ENCODE measurements around the gene C9orf152. TPM values are rescaled to one million over a fixed set of nuclear protein-coding genes. Genes with fewer than 3 reads are reported as not detected.

Gene C9orf152
- total and polyA plus RNA-seq, 4 donors = 0.08 to 0.29 (median 0.20) TPM; not detected in 1

GRCh38 chr9:110191615-110192014, 16.3 kb downstream of the C9orf152 start:
- WGBS = 63% methylated on average over 2 of the region's 2 CpGs
- no peak for TF ChIP-seq REST (IDR thresholded peaks at IDR 0.05)
- TF ChIP-seq ZBTB33 (IDR thresholded peaks at IDR 0.05) = no peak
- TF ChIP-seq HNF4A (conservative IDR thresholded peaks at IDR 0.05) = no peak
- TF ChIP-seq TAF1 (conservative IDR thresholded peaks at IDR 0.05) = no peak
- no peak for TF ChIP-seq SP1 (IDR thresholded peaks at IDR 0.05)
- no peak for TF ChIP-seq CTCF (IDR thresholded peaks at IDR 0.05; ENCODE audit: low read depth, low read length, missing input control)
- TF ChIP-seq MAX (IDR thresholded peaks at IDR 0.05) = no peak
- TF ChIP-seq NR2F2 (IDR thresholded peaks at IDR 0.05) = no peak
- TF ChIP-seq FOXA2 (IDR thresholded peaks at IDR 0.05) = no peak
- TF ChIP-seq RXRA (IDR thresholded peaks at IDR 0.05) = no peak
- Histone ChIP-seq H3K4me3 (ENCODE audit: low read depth in 1 of 3, low read length in 3 of 3) (no peak overlapping the region), H3K27me3 (ENCODE audit: control insufficient read depth in 4 of 4, insufficient read depth in 4 of 4, low read length in 3 of 4) (no peaks in the 10 kb centered on the region), H3K9me3 (ENCODE audit: control insufficient read depth in 4 of 4, low read length in 3 of 4) (no peaks in the 10 kb centered on the region), H3K4me1 (ENCODE audit: control insufficient read depth in 4 of 4, insufficient read depth in 4 of 4, low read length in 3 of 4) (peaks cover 8 to 19% (median 13%) of the 10 kb centered on the region in 4 donors), H3K36me3 (ENCODE audit: control insufficient read depth in 4 of 4, insufficient read depth in 3 of 4, low read depth in 1 of 4, low read length in 3 of 4) (no peaks in the 10 kb centered on the region), H3K9ac (ENCODE audit: low read depth in 1 of 2, low read length in 2 of 2) (no peak overlapping the region), H3K27ac (ENCODE audit: low read depth in 1 of 2, low read length in 2 of 2) (no peak overlapping the region)
- no peak for DNase-seq (ENCODE audit: low spot score)

- peaks cover 8 to 16% (median 11%) of the 10 kb centered on the region in 4 donors for H3K4me1 ChIP-seq (ENCODE audit: control insufficient read depth in 4 of 4, insufficient read depth in 4 of 4, low read length in 3 of 4)
- no peak overlapping the region for H3K9ac ChIP-seq (ENCODE audit: low read depth in 1 of 2, low read length in 2 of 2)
- no peak overlapping the region for H3K4me3 ChIP-seq (ENCODE audit: low read depth in 1 of 3, low read length in 3 of 3)
- H3K9me3 ChIP-seq (ENCODE audit: control insufficient read depth in 4 of 4, low read length in 3 of 4) = no peaks in the 10 kb centered on the region
- no peak for DNase-seq (ENCODE audit: low spot score)
- H3K27me3 ChIP-seq (ENCODE audit: control insufficient read depth in 4 of 4, insufficient read depth in 4 of 4, low read length in 3 of 4) = no peaks in the 10 kb centered on the region
- 89% methylated on average over 6 of the region's 6 CpGs for WGBS
- H3K36me3 ChIP-seq (ENCODE audit: control insufficient read depth in 4 of 4, insufficient read depth in 3 of 4, low read depth in 1 of 4, low read length in 3 of 4) = no peaks in the 10 kb centered on the region
- H3K27ac ChIP-seq (ENCODE audit: low read depth in 1 of 2, low read length in 2 of 2) = no peak overlapping the region
- TF ChIP-seq ZBTB33 (IDR thresholded peaks at IDR 0.05) (no peak), TAF1 (conservative IDR thresholded peaks at IDR 0.05) (no peak), YY1 (IDR thresholded peaks at IDR 0.05) (no peak), FOXA1 (IDR thresholded peaks at IDR 0.05) (no peak), ATF3 (IDR thresholded peaks at IDR 0.05) (no peak), HNF4A (conservative IDR thresholded peaks at IDR 0.05) (no peak), RAD21 (IDR thresholded peaks at IDR 0.05) (no peak), EGR1 (IDR thresholded peaks at IDR 0.05; ENCODE audit: low read depth in 2 of 2) (no peak), SP1 (IDR thresholded peaks at IDR 0.05) (no peak), REST (IDR thresholded peaks at IDR 0.05) (no peak), HNF4G (IDR thresholded peaks at IDR 0.05) (no peak), NR2F2 (IDR thresholded peaks at IDR 0.05) (no peak), MAX (IDR thresholded peaks at IDR 0.05) (no peak)
Observed at GRCh38 chr9:110189559-110190320, 18.2 kb downstream of the C9orf152 start.
